GM12878 (cell line): Measurements from ENCODE around the gene ANO8. TPM values are rescaled to one million over a fixed set of nuclear protein-coding genes. Genes with fewer than 3 reads are reported as not detected.

ENCODE experiments used
- ATAC-seq: fragments of 200-7000 bp; cut with Tn5 transposase; 3 replicates; pipeline ENCODE4 v1.9.1; 2020; ENCODE audit warnings: mild to moderate bottlenecking, moderate library complexity
- BruUV-seq: library from RNA; stranded (reverse); fragments of 400-500 nt; replicated peaks from 2 replicates; lab custom pipeline; 2021; lab: Mats Ljungman, UMichigan
- CTCF ChIA-PET: fragments of 300-600 bp; sonication (Branson Sonifier 250); formaldehyde crosslinking; extraction: SDS; loops from one replicate; lab custom pipeline; 2021; ENCODE audit warnings: inconsistent platforms; lab: Yijun Ruan, JAX
- POLR2A ChIA-PET: fragments of 350-600 bp; formaldehyde crosslinking; extraction: SDS; loops from one replicate; lab custom pipeline; 2021; ENCODE audit warnings: inconsistent platforms; lab: Charles Lee
- RAD21 ChIA-PET: fragments of 300-600 bp; sonication (Branson Sonifier 250); formaldehyde crosslinking; loops from one replicate; lab custom pipeline; 2023; ENCODE audit warnings: antibody characterized with exemption; ENCODE audit not compliant: unreplicated experiment; lab: Charles Lee
- SMC1A ChIA-PET: fragments of 300-600 bp; sonication (Branson Sonifier 250); formaldehyde crosslinking; loops from one replicate; lab custom pipeline; 2023; ENCODE audit not compliant: unreplicated experiment, uncharacterized antibody; lab: Charles Lee
- DNase-seq: peaks from one replicate; pipeline ENCODE4 v3.0.0-alpha.2; 2011; ENCODE audit warnings: low read depth, low spot score
- FAIRE-seq: peaks from 3 replicates; lab custom pipeline; 2011; peaks lifted over from hg19 to GRCh38; lab: Jason Lieb, UNC
- H2AFZ ChIP-seq: 2 replicates; pipeline ENCODE4 v1.6.0; 2011; ENCODE audit warnings: low read depth, low read length, control low read depth; ENCODE audit not compliant: control insufficient read depth
- H3K27ac ChIP-seq: 2 replicates; pipeline ENCODE4 v1.5.1; 2011; ENCODE audit warnings: control low read depth; ENCODE audit not compliant: control insufficient read depth, insufficient read depth
- H3K27me3 ChIP-seq, 2 experiments: replicated peaks in 1 of 2; 2 replicates each; pipeline versions ENCODE4 v1.6.0 to v1.6.1; 2011; ENCODE audit warnings: low read length in 1 of 2; ENCODE audit not compliant: control insufficient read depth in 2 of 2, insufficient read depth in 2 of 2
- H3K36me3 ChIP-seq, 2 experiments: 2 replicates each; pipeline ENCODE4 v1.5.1; 2011; ENCODE audit warnings: low read length in 1 of 2; ENCODE audit not compliant: control insufficient read depth in 2 of 2, insufficient read depth in 2 of 2
- H3K4me1 ChIP-seq: 2 replicates; pipeline ENCODE4 v1.6.1; 2011; ENCODE audit warnings: mild to moderate bottlenecking, low read length, moderate library complexity, mixed read lengths; ENCODE audit not compliant: control insufficient read depth, insufficient read depth
- H3K4me2 ChIP-seq: 2 replicates; pipeline ENCODE4 v1.6.0; 2011; ENCODE audit warnings: control low read depth; ENCODE audit not compliant: control insufficient read depth, insufficient read depth
- H3K4me3 ChIP-seq: fragments of 200-600 bp; sonication (generic); 2 replicates; pipeline ENCODE4 v1.5.1; 2016
- H3K79me2 ChIP-seq: 2 replicates; pipeline ENCODE4 v1.6.0; 2011; ENCODE audit warnings: low read length; ENCODE audit not compliant: control insufficient read depth, insufficient read depth
- H3K9ac ChIP-seq: 2 replicates; pipeline ENCODE4 v1.8.0; 2011; ENCODE audit warnings: low read length, control low read depth, mixed read lengths; ENCODE audit not compliant: control insufficient read depth, insufficient read depth
- H3K9me3 ChIP-seq: replicated peaks from 3 replicates; pipeline ENCODE4 v1.5.1; 2011; ENCODE audit warnings: mild to moderate bottlenecking, low read length; ENCODE audit not compliant: control insufficient read depth, insufficient read depth
- H4K20me1 ChIP-seq: 2 replicates; pipeline ENCODE4 v1.6.0; 2011; ENCODE audit not compliant: control insufficient read depth, insufficient read depth
- BACH1 ChIP-seq: fragments of 450-650 bp; IDR thresholded peaks from 2 replicates; pipeline ENCODE4 v1.6.1; 2017; ENCODE audit warnings: mild to moderate bottlenecking, borderline replicate concordance
- EP300 ChIP-seq, 2 experiments: fragments of 150-350 bp in 1 of 2; IDR thresholded peaks; 2 replicates each; pipeline ENCODE4 v1.6.1; 2011 to 2012; ENCODE audit warnings: low read depth in 2 of 2, low read length in 2 of 2, borderline replicate concordance in 1 of 2, improper control_type of control experiment in 1 of 2, inconsistent platforms in 1 of 2; ENCODE audit not compliant: control insufficient read depth in 1 of 2
- HDAC2 ChIP-seq: fragments of 200-600 bp; sonication (generic); IDR thresholded peaks from 2 replicates; pipeline ENCODE4 v1.6.1; 2017
- IKZF2 ChIP-seq, 2 experiments: fragments of 450-650 bp; IDR thresholded peaks; 2 replicates each; pipeline ENCODE4 v1.6.1; 2017; ENCODE audit warnings: mild to moderate bottlenecking in 2 of 2, moderate library complexity in 2 of 2
- LARP7 ChIP-seq: fragments of 450-650 bp; IDR thresholded peaks from 2 replicates; pipeline ENCODE4 v1.6.1; 2017; ENCODE audit warnings: mild to moderate bottlenecking
- PBX3 ChIP-seq: IDR thresholded peaks from 2 replicates; pipeline ENCODE4 v1.6.1; 2011; ENCODE audit warnings: mild to moderate bottlenecking, low read depth, low read length, moderate library complexity; ENCODE audit not compliant: insufficient replicate concordance
- SMARCA5 ChIP-seq: fragments of 450-650 bp; IDR thresholded peaks from 2 replicates; pipeline ENCODE4 v1.6.1; 2017; ENCODE audit warnings: mild to moderate bottlenecking
- SMC3 ChIP-seq: IDR thresholded peaks from 2 replicates; pipeline ENCODE4 v1.6.1; 2011; ENCODE audit warnings: low read length, improper control_type of control experiment, borderline replicate concordance
- SUPT20H ChIP-seq: IDR thresholded peaks from 2 replicates; pipeline ENCODE4 v1.6.1; 2011; ENCODE audit warnings: low read depth, mild to moderate bottlenecking, low read length, moderate library complexity, borderline replicate concordance; ENCODE audit not compliant: control insufficient read depth
- TARDBP ChIP-seq: IDR thresholded peaks from 2 replicates; pipeline ENCODE4 v1.6.1; 2016; ENCODE audit warnings: borderline replicate concordance
- WGBS: methylation state at CpG from one replicate; pipeline ENCODE4 v1.1.6; 2016; ENCODE audit warnings: low lambda C conversion rate; ENCODE audit not compliant: insufficient replicate concordance, insufficient coverage; ENCODE audit errors: missing lambda C conversion rate; 5-methylcytosine and 5-hydroxymethylcytosine counted together
- in situ Hi-C: fragments of 300-500 bp; cut with MboI; formaldehyde crosslinking; loops from 9 replicates; pipeline ENCODE4 v1.14.3; 2018; ENCODE audit warnings: mixed read lengths
- intact Hi-C: fragments of 100-400 bp; cut with micrococcal nuclease; formaldehyde crosslinking; loops from one replicate; pipeline ENCODE4 v1.14.2; 2022; ENCODE audit not compliant: unreplicated experiment
- polyA plus RNA-seq, 11 experiments: library from polyadenylated mRNA; depleted of rRNA in 4 of 11; unstranded in 6 of 11; stranded (reverse) in 5 of 11; fragments of >200 nt; fragmentation: Nextera tagmentation in 4 of 11; fragmentation: Illumina TruSeq in 1 of 11; extraction: Ambion mirVana in 4 of 11; extraction: Trizol in 1 of 11; gene quantifications; 1 replicate in 1 of 11; 2 replicates in 10 of 11; pipeline versions ENCODE4 v1.2.1 to v1.2.3, GENCODE V29; 2011 to 2016; ENCODE audit warnings: inconsistent platforms in 2 of 11, missing spikeins in 2 of 11, low read depth in 1 of 11
- total RNA-seq, 4 experiments: library from RNA; depleted of rRNA in 3 of 4; stranded (reverse); fragments of >200 nt in 3 of 4; fragmentation: Illumina TruSeq in 1 of 4; extraction: Trizol in 1 of 4; gene quantifications; 2 replicates each; pipeline versions ENCODE4 v1.2.1 to v1.2.3, GENCODE V29; 2013 to 2021
- TF ChIP-seq, protein P1 (sequence below): fragments of 450-650 bp; IDR thresholded peaks from 2 replicates; pipeline ENCODE4 v1.6.1; 2017; ENCODE audit warnings: low read depth, mild to moderate bottlenecking, moderate library complexity
- TF ChIP-seq, protein P2 (sequence below): fragments of 450-650 bp; IDR thresholded peaks from 2 replicates; pipeline ENCODE4 v1.6.1; 2017; ENCODE audit warnings: mild to moderate bottlenecking, moderate library complexity

ANO8 gene
- total and polyA plus RNA-seq, 10 of the 15 experiments (the other 5 are each of a cell fraction or from before 2014, with no cell fraction given) = 0.04 to 6.7 (median 1.1) TPM

DNA sequence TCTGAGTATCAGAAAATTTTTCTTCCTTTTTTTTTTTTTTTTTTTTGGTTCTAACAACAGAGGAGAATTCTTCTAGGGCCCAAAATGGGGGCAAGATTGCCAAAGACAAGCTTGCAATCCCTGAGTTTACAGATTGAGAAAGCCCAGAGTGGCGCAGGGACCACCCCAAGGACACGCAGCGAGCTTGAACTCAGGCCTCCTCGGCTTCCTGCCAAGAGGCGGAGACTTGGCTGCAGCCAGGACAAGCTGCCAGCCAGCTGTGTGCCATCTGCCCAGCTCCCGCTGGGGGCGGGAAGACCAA lies 29.5 kb downstream of the ANO8 start:
- Histone ChIP-seq H3K4me2 (peak overlapping the region; percentile 88), H3K27me3 (no peaks in the 10 kb centered on the region)
- WGBS = 2% methylated on average over 6 of the region's 7 CpGs

More for the DNA sequence above, 29.5 kb downstream of the ANO8 start:
- RAD21 ChIA-PET = interaction anchor here (0.5 to 1.3 kb wide), 13 partner anchors 8 to 537 kb away, joined by 3 to 14 read pairs (median 4); partner anchors contain the start of genes ANO8, BABAM1 and MVB12A
- DNase-seq = no peak
- no peak for FAIRE-seq
- TF ChIP-seq IKZF2 (IDR thresholded peaks at IDR 0.05) (peak; percentile 48 to 78; a peak in 2 of 4 replicates), HDAC2 (no peak), SUPT20H (no peak), BACH1 (0 out of 2 replicates have a peak, but pooled peaks have one; percentile 26), PBX3 (peak; percentile 75), TARDBP (no peak), SMC3 (no peak), EP300 (IDR thresholded peaks at IDR 0.05; ENCODE audit: borderline replicate concordance in 1 of 2, control insufficient read depth in 1 of 2, low read depth in 2 of 2, low read length in 2 of 2) (0 out of 4 replicates have a peak, but pooled peaks of 1 of the 2 experiments have one; percentile 59), SMARCA5 (peak; percentile 96), LARP7 (0 out of 2 replicates have a peak, but pooled peaks have one; percentile 76)
- TF ChIP-seq, protein P1, sequence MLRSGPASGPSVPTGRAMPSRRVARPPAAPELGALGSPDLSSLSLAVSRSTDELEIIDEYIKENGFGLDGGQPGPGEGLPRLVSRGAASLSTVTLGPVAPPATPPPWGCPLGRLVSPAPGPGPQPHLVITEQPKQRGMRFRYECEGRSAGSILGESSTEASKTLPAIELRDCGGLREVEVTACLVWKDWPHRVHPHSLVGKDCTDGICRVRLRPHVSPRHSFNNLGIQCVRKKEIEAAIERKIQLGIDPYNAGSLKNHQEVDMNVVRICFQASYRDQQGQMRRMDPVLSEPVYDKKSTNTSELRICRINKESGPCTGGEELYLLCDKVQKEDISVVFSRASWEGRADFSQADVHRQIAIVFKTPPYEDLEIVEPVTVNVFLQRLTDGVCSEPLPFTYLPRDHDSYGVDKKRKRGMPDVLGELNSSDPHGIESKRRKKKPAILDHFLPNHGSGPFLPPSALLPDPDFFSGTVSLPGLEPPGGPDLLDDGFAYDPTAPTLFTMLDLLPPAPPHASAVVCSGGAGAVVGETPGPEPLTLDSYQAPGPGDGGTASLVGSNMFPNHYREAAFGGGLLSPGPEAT = no peak
- TF ChIP-seq, protein P2, sequence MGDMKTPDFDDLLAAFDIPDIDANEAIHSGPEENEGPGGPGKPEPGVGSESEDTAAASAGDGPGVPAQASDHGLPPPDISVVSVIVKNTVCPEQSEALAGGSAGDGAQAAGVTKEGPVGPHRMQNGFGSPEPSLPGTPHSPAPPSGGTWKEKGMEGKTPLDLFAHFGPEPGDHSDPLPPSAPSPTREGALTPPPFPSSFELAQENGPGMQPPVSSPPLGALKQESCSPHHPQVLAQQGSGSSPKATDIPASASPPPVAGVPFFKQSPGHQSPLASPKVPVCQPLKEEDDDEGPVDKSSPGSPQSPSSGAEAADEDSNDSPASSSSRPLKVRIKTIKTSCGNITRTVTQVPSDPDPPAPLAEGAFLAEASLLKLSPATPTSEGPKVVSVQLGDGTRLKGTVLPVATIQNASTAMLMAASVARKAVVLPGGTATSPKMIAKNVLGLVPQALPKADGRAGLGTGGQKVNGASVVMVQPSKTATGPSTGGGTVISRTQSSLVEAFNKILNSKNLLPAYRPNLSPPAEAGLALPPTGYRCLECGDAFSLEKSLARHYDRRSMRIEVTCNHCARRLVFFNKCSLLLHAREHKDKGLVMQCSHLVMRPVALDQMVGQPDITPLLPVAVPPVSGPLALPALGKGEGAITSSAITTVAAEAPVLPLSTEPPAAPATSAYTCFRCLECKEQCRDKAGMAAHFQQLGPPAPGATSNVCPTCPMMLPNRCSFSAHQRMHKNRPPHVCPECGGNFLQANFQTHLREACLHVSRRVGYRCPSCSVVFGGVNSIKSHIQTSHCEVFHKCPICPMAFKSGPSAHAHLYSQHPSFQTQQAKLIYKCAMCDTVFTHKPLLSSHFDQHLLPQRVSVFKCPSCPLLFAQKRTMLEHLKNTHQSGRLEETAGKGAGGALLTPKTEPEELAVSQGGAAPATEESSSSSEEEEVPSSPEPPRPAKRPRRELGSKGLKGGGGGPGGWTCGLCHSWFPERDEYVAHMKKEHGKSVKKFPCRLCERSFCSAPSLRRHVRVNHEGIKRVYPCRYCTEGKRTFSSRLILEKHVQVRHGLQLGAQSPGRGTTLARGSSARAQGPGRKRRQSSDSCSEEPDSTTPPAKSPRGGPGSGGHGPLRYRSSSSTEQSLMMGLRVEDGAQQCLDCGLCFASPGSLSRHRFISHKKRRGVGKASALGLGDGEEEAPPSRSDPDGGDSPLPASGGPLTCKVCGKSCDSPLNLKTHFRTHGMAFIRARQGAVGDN = peak; percentile 40; the same call in 1 of the 2 replicates
- Histone ChIP-seq H3K4me3 (peak overlapping the region; percentile 83; the same call in 1 of the 2 replicates), H3K4me1 (peaks cover 17% of the 10 kb centered on the region), H3K79me2 (peaks cover 19% of the 10 kb centered on the region), H4K20me1 (peaks cover under 1% of the 10 kb centered on the region; the same call in 1 of the 2 replicates), H3K27ac (peak overlapping the region; percentile 84; the same call in 1 of the 2 replicates), H3K9me3 (no peaks in the 10 kb centered on the region), H3K36me3 (no peaks in the 10 kb centered on the region), H2AFZ (peak overlapping the region; percentile 98), H3K9ac (peak overlapping the region; percentile 4; the same call in 1 of the 2 replicates)
- in situ Hi-C loops = no loop called here
- POLR2A ChIA-PET = interaction anchor here (0.6 to 2.9 kb wide), 19 partner anchors 12 to 1248 kb away, joined by 3 to 12 read pairs (median 4); partner anchors contain the start of genes ANO8 and BST2
- SMC1A ChIA-PET = interaction anchor here (0.8 to 2.1 kb wide), 8 partner anchors 11 to 147 kb away, joined by 3 to 8 read pairs (median 4); partner anchors contain the start of genes ANO8 and MVB12A
- intact Hi-C loops = loop anchor here (10.0 kb wide), 1 partner anchor 410 kb away; no protein-coding TSS in a partner anchor
- ATAC-seq = no peak
- no TSS peak for BruUV-seq
- CTCF ChIA-PET = interaction anchor here (0.7 to 5.0 kb wide), 16 partner anchors 8 to 179 kb away, joined by 3 to 43 read pairs (median 4); partner anchors contain the start of genes ANO8, BABAM1 and BST2
